HG03280 (cell line): ENCODE data around the gene PSAT1.

Experiments
- ATAC-seq: cut with Tn5 transposase; IDR thresholded peaks from one replicate; pipeline ENCODE4 v1.9.1; 2021; ENCODE audit warnings: mild to moderate bottlenecking, moderate library complexity; ENCODE audit not compliant: unreplicated experiment

The PSAT1 gene

DNA sequence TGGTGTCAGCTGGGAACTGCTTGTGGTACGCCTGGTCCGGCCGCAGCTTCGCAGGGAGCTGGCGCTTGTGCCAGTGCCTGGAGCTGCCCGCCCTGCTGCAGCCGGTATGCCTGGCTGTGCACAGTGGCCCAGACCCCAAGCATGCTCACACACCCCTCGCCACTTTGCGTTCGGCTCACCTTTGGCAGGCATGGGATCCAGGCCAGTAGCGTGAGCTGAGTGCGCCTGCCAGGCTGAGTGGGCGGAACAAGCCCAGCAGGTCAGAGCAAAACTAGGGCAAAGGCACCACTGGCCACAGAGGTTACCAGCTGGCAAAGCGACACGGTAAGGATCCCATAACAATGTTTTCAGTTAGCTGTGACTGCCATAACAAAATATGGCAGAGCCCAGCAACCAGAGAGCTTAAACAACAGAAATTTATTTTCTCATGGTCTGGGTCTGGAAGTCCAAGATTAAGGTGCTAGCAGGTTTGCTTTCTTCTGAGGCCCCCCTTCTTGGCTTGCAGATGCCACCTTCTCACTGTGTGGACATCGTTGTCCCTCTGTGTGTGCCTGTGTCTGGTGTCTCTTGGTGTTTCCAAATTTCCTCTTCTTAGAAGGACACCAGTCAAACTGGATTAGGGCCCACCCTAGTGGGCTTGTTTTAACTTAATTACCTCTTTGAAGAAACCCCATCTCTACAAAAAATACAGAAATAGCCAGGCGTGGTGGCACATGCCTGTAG lies 61.6 kb downstream of the PSAT1 start:
- ATAC-seq, result no peak

DNA sequence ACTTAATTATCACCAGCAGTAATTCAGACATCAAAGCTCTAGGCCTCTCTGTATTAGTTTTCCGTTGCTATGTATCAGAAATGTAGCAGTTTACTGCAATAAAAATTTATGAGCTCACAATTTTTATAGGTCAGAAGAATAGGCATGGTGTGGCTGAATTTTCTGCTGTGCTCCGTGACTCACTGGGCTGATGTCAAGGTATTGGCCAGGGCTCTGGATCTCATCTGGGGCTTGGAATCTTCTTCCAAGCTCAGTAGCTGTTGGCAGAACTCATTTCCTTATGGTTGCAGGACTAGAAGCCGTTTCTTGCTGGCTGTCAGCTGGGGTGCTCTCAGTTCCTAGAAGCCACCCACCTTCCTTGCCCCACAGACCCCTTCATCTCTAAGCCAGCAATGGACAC lies 66.3 kb downstream of the PSAT1 start:
- no peak for ATAC-seq

DNA sequence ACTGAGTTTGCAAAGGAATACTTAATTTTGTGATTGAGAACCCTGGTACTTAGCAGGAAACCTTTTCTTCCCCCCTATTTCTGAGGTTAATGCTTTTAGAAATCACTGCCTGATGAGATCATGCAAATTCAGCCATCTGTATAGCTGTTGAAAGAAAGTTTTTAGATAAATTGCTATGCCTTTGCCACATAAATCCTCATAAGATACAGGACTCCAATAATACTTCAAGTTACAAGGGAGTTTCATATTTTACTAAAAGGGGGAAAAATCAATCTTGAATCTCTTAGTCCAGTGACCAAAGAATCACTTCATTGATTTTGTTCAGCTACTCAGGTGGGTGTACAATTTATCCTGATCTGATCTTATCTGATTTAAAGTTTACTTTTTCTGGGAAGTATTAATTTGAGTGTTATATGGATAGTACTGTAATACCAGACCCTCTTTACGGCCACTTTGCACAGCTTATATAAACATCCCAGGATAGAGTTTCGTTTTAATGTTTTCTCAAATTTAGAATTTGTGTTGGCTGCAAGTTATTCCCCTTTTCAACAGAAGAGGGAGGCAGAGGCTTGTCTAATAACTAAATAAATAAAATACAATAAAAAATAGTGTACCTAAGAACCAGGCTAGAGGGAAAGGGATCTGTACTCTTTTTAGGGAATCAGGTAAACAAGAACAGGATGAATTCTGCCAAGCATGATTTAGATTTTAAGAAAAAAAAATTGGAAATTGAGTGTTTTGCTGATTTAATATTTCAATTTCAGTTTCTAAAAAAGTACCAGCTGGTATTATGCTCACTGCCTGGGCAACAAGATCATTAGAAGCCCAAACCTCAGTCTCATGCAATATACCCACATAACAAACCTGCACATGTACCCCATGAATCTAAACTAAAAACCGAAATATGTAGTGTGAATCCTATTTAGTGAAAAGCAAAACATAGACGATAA lies 69.1 kb downstream of the PSAT1 start:
- no peak for ATAC-seq

DNA sequence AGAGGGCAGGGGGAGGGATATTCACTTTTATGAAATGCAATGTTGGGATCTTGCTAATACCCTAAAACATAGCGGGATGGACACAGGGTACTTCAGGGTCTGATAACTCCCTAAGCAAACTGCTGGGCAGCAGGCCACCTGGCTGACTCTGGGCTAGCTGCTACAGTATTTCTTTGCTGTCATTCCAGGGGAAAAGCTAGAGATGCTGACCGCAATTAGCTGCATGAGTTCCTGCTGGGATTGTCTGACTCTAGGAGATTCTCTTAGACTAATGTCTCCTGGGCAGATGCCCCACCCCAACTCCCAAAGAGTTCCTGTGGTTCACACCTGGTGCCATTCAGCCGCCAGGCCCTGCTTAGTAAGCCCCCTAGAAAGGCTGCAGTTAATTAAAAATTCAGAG lies 69.9 kb downstream of the PSAT1 start:
- no peak for ATAC-seq

DNA sequence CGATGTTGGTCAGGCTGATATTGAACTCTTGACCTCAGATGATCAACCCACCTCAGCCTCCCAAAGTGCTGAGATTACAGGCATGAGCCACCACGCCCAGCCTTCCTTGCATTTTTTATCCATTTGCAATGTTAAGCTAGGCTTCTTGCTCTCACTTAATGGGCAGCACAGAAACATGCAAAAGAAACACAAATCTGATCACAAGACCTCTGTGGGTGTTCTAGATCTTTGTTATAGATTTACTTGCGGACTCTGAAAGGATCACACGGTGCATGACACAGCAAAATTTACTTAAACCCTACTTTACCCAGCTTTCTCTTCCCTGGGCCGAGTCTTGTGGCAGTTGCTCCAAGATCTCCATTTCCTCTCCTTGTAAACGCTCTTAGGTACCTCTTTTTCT lies 71.3 kb downstream of the PSAT1 start:
- ATAC-seq, result no peak

DNA sequence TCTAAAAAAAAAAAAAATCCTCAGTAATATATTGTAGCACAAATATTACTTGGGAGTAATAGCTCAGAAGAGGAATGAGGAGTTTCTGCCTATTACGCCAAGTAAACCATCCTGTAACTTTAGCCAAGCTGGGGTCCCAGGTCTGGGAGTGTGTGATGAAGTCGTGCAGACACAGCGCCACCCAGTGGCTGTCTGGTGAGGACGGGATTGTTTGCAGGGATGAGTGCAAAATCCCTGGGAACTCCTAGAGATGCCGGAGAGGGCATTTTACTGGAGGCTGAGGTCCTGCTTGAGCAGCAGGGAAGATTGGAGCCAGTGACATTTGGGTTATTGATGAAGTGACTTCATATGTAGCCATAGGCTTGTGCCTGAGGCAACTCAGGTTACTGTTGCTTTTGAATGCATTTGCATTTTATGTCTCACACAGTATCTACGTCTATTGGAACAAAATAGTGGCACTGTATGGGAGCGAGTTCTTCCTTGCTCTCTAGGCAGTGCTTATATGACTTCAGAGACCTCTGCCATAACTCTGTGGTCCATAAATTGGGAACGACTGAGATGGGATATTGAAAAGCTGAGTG lies 72.8 kb downstream of the PSAT1 start:
- ATAC-seq, result peak; percentile 79

DNA sequence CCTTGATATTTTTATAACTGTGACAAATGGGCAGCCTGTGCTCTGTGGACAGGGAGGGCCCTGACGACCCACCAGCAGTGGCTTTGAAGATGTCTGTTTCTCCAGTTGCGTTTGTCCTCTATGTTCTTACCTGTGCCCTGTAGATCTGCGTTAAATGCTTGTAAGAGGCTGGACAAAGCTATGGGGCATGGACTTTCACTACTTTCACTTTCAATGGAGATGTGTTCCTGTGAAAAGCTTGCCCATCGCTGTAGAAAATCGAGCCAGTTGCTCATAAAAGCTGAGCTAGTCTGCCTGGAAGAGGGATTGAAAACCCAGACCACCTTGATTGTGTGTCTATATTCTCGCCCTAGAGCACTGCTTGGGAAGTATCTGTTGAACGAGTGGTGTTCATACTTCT lies 74.1 kb downstream of the PSAT1 start:
- ATAC-seq, result no peak

DNA sequence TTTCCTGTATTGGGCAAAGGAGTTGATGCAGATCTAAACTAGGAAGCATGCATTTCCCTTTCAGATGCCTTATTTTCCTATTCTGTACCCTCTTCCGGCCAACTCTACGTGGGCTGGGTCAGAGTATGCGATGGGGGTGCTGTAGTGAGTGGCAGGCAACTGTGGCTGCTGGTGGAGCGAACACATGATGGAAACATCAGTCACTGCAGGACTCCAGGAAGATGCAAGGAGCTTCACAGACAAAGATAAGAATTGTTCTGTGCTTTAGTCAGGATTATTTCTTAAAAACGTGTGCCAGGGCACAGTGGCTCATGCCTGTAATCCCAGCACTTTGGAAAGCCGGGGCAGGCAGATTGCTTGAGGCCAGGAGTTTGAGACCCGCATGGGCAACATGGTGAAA lies 75.1 kb downstream of the PSAT1 start:
- ATAC-seq, result no peak
